BE2C (cell line): ENCODE results near the gene CNPY3.
"Not testable (repeated sequence)": the region's sequence is repeated elsewhere in the genome, so short reads cannot be mapped to it uniquely, and the experiment has no call there.

Experiments
- DNase-seq: peaks from one replicate; pipeline ENCODE4 v3.0.0-alpha.2; 2020
- H3K27me3 ChIP-seq: fragments of 250-450 bp; sonication (Bioruptor Pico); 2 replicates; pipeline ENCODE4 v1.5.1; 2020; ENCODE audit warnings: mild to moderate bottlenecking
- H3K36me3 ChIP-seq: fragments of 250-450 bp; sonication (Bioruptor Pico); 2 replicates; pipeline ENCODE4 v1.5.1; 2020; ENCODE audit warnings: mild to moderate bottlenecking
- H3K4me1 ChIP-seq: fragments of 250-450 bp; sonication (Bioruptor Pico); 2 replicates; pipeline ENCODE4 v1.5.1; 2020
- H3K4me3 ChIP-seq: 2 replicates; pipeline ENCODE4 v1.5.1; 2011; ENCODE audit warnings: low read depth, low read length
- H3K9me3 ChIP-seq: fragments of 250-450 bp; sonication (Bioruptor Pico); 2 replicates; pipeline ENCODE4 v1.5.1; 2020
- TF ChIP-seq, protein P1 (sequence below): IDR thresholded peaks from 2 replicates; pipeline ENCODE4 v1.5.1; 2012; ENCODE audit warnings: mild to moderate bottlenecking, low read depth, low read length

Gene CNPY3

DNA sequence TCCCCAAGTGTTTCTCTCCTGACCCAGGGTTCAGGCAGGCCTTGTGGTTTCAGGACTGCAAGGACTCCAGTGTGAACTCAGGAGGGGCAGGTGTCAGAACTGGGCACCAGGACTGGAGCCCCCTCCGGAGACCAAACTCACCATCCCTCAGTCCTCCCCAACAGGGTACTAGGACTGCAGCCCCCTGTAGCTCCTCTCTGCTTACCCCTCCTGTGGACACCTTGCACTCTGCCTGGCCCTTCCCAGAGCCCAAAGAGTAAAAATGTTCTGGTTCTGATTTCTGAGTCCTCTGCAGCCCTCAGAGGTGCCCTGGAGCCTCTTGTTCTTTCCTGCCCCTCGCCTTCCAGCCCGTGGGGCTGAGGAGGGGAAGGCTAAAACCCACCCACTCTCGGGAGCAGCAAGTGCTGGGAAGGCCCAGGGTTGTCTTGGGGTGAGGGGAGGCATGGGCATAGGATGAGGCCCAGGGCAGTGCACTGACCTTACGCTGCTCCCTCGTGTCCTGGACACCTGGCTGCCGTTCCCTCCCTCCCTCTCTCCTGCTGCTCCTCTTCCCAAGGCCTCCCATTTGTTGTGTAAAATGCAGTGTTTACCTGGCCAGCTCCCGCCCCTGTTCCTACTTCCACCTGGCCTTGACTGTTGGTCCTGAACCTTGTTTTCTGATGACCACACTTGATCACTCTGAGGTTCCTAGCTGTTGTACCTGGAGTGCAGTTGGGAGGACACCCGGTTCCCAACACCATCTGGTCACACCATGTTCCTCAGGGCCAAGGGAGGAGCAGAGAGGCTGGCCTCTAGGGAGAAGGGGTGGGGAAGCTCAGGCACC lies 9.9 kb downstream of the CNPY3 start:
- no peak for DNase-seq
- H3K4me3 ChIP-seq: no peak overlapping the region
- TF ChIP-seq, protein P1, sequence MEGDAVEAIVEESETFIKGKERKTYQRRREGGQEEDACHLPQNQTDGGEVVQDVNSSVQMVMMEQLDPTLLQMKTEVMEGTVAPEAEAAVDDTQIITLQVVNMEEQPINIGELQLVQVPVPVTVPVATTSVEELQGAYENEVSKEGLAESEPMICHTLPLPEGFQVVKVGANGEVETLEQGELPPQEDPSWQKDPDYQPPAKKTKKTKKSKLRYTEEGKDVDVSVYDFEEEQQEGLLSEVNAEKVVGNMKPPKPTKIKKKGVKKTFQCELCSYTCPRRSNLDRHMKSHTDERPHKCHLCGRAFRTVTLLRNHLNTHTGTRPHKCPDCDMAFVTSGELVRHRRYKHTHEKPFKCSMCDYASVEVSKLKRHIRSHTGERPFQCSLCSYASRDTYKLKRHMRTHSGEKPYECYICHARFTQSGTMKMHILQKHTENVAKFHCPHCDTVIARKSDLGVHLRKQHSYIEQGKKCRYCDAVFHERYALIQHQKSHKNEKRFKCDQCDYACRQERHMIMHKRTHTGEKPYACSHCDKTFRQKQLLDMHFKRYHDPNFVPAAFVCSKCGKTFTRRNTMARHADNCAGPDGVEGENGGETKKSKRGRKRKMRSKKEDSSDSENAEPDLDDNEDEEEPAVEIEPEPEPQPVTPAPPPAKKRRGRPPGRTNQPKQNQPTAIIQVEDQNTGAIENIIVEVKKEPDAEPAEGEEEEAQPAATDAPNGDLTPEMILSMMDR: no peak
- H3K36me3 ChIP-seq: peaks cover 53% of the 10 kb centered on the region
- no peaks in the 10 kb centered on the region for H3K9me3 ChIP-seq
- H3K4me1 ChIP-seq: no peaks in the 10 kb centered on the region
- no peaks in the 10 kb centered on the region for H3K27me3 ChIP-seq

- no peaks in the 10 kb centered on the region for H3K27me3 ChIP-seq
- H3K4me1 ChIP-seq: no peaks in the 10 kb centered on the region
- TF ChIP-seq, protein P1: no peak
- DNase-seq: no peak
- H3K9me3 ChIP-seq: no peaks in the 10 kb centered on the region
- H3K4me3 ChIP-seq: no peak overlapping the region
- peaks cover 47% of the 10 kb centered on the region for H3K36me3 ChIP-seq
Measured at GRCh38 chr6:42939810-42940167, 10.5 kb downstream of the CNPY3 start.

DNA sequence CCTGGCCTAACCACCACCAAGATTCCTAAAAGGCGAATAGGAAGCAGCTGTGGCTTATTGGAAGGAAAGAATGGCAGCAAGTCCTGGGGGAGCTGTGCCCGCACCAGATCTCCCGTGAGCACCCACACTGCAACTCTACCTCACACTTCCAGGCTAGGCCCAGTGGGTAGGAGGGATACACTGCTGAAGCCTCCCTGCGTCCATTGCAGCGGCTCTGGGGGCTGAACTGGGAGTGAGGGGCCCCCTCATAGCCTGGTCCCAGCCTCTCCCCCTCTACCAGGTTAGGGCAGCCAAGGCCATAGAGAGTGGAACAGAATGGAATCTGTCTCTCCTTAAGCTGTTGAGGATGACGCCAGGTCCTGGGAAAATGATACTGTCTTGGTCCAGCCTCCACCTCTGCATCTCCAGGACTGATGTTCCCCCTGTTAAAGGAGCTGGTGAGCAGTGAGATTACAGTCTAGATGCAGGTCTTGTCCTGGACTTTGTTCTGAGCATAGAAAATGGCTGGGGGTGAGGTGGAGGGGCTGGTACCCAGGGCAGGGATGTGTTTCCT lies 11.3 kb downstream of the CNPY3 start:
- TF ChIP-seq, protein P1: no peak
- DNase-seq: no peak
- H3K4me3 ChIP-seq: no peak overlapping the region
- H3K27me3 ChIP-seq: no peaks in the 10 kb centered on the region
- peaks cover 39% of the 10 kb centered on the region for H3K36me3 ChIP-seq
- no peaks in the 10 kb centered on the region for H3K9me3 ChIP-seq
- no peaks in the 10 kb centered on the region for H3K4me1 ChIP-seq

DNA sequence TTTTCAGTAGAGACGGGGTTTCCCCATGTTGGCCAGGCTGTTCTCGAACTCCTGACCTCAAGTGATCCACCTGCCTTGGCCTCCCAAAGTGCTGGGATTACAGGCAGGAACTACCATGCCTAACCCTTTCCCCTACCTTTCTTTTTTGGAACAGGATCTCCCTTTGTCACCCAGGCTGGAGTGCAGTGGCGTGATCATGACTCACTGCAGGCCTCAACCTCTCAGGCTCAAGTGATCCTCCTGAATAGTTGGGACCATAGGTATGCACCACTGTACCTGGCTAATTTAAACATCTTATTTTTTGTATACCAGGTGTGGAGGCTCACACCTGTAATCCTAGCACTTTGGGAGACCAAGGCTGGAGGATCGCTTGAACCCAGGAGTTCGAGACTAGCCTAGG lies 12.1 kb downstream of the CNPY3 start:
- H3K4me1 ChIP-seq, DNase-seq, H3K27me3 ChIP-seq, H3K4me3 ChIP-seq, H3K9me3 ChIP-seq: not testable (repeated sequence)
- H3K36me3 ChIP-seq: peaks cover 33% of the 10 kb centered on the region

- no peaks in the 10 kb centered on the region for H3K4me1 ChIP-seq
- peaks cover 25% of the 10 kb centered on the region for H3K36me3 ChIP-seq
- TF ChIP-seq, protein P1: no peak
- no peaks in the 10 kb centered on the region for H3K27me3 ChIP-seq
- no peaks in the 10 kb centered on the region for H3K9me3 ChIP-seq
- DNase-seq: no peak
- H3K4me3 ChIP-seq: no peak overlapping the region
Measured at GRCh38 chr6:42942444-42942843, 13.2 kb downstream of the CNPY3 start.

GRCh38 chr6:42947950-42948349 lies 18.7 kb downstream of the CNPY3 start:
- Histone ChIP-seq H3K36me3 (peaks cover 6% of the 10 kb centered on the region), H3K9me3 (no peaks in the 10 kb centered on the region), H3K4me1 (no peaks in the 10 kb centered on the region), H3K27me3 (no peaks in the 10 kb centered on the region), H3K4me3 (no peak overlapping the region)
- DNase-seq: no peak
- TF ChIP-seq, protein P1: no peak
